Osteocyte (in vitro differentiated cells): ENCODE results near the gene ALG8. TPM values are rescaled to one million over a fixed set of nuclear protein-coding genes. Genes with fewer than 3 reads are reported as not detected.

ENCODE experiments used
- DNase-seq: peaks from one replicate; pipeline ENCODE4 v3.0.0; 2021; ENCODE audit warnings: mixed read lengths; ENCODE audit not compliant: unreplicated experiment; ENCODE audit errors: extremely low spot score
- H3K27ac Mint-ChIP-seq: one replicate; pipeline ENCODE4 v1.8.0; 2021; ENCODE audit warnings: mild to moderate bottlenecking, mixed read lengths; ENCODE audit not compliant: unreplicated experiment
- H3K27me3 Mint-ChIP-seq: one replicate; pipeline ENCODE4 v1.8.0; 2021; ENCODE audit warnings: mixed read lengths; ENCODE audit not compliant: unreplicated experiment
- H3K36me3 Mint-ChIP-seq: one replicate; pipeline ENCODE4 v1.8.0; 2021; ENCODE audit warnings: mixed read lengths; ENCODE audit not compliant: unreplicated experiment
- H3K4me1 Mint-ChIP-seq: one replicate; pipeline ENCODE4 v1.8.0; 2021; ENCODE audit warnings: mixed read lengths; ENCODE audit not compliant: unreplicated experiment
- H3K4me3 Mint-ChIP-seq: one replicate; pipeline ENCODE4 v1.8.0; 2021; ENCODE audit warnings: mild to moderate bottlenecking, moderate library complexity, mixed read lengths; ENCODE audit not compliant: unreplicated experiment
- H3K9me3 Mint-ChIP-seq: one replicate; pipeline ENCODE4 v1.8.0; 2021; ENCODE audit warnings: mixed read lengths; ENCODE audit not compliant: unreplicated experiment
- total RNA-seq: library from RNA; stranded (reverse); gene quantifications from 2 replicates; pipeline ENCODE4 v1.2.1, GENCODE V29; 2021
- TF ChIP-seq, protein P1 (sequence below): fragments of 200-600 bp; sonication (generic); IDR thresholded peaks from 2 replicates; pipeline ENCODE4 v1.5.0; 2021; ENCODE audit warnings: antibody characterized with exemption, mild to moderate bottlenecking, moderate library complexity

ALG8 gene
- total RNA-seq, 1 donor from 2014 or later = 35.1 TPM

DNA sequence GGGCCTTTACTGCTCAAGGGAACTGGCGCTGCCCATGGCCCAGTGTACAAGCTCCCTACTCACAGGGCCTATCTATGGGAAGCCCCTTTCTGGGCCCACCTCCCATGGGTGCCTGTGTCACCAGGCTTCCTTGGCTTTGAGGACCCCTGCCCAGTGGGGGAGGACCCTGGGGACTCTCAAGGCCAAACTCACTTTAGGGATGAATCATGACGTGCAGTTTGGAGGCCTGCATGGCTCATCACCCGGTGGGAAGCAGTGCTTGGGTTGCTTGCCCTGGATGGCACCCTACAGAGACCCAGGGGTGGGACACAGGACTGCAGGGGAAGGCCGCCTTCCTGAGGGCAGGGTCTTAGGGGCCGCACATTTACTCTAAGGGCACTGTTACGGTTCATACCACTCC is 32.5 kb upstream of the ALG8 start:
- Mint-ChIP-seq H3K36me3 (peaks cover 22% of the 10 kb centered on the region), H3K9me3 (peaks cover 5% of the 10 kb centered on the region), H3K27me3 (no peaks in the 10 kb centered on the region), H3K4me3 (no peak overlapping the region), H3K27ac (no peak overlapping the region), H3K4me1 (peaks cover 26% of the 10 kb centered on the region)
- TF ChIP-seq, protein P1, sequence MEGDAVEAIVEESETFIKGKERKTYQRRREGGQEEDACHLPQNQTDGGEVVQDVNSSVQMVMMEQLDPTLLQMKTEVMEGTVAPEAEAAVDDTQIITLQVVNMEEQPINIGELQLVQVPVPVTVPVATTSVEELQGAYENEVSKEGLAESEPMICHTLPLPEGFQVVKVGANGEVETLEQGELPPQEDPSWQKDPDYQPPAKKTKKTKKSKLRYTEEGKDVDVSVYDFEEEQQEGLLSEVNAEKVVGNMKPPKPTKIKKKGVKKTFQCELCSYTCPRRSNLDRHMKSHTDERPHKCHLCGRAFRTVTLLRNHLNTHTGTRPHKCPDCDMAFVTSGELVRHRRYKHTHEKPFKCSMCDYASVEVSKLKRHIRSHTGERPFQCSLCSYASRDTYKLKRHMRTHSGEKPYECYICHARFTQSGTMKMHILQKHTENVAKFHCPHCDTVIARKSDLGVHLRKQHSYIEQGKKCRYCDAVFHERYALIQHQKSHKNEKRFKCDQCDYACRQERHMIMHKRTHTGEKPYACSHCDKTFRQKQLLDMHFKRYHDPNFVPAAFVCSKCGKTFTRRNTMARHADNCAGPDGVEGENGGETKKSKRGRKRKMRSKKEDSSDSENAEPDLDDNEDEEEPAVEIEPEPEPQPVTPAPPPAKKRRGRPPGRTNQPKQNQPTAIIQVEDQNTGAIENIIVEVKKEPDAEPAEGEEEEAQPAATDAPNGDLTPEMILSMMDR = no peak
- DNase-seq = no peak

DNA sequence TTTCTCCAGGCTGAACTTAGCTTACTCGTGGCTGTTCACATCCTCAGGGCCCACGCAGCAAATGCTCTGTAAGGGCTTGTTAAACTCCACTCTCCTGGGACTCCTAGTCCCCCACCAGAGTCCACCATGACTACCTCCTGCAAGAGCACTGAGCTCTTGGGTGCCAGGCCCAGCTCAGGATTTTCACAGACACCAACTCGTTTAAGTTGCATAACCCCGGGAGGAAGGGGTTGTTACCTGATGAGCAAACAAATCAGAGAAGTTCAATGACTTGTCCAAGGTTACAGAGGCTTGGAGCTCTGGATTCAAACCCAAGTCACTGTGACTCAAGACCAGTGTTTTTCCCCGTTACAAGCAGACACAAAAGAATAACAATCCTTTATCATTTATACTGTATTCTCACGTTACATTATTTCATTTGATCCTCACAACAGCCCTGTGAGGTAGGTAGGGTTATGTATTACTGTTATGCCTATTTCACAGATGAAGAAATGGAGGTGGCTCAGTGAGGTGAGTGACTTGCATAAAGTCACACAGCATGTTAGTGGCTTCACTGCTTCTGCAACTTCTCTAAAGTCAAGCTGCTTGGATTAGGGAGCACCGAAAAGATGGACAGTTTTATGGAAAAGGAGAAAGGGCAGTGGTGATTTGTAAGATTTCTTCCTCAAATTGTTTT is 31.6 kb upstream of the ALG8 start:
- Mint-ChIP-seq H3K27me3 (no peaks in the 10 kb centered on the region), H3K4me1 (peaks cover 26% of the 10 kb centered on the region), H3K9me3 (peaks cover under 1% of the 10 kb centered on the region), H3K27ac (peak overlapping the region; percentile 68), H3K4me3 (no peak overlapping the region), H3K36me3 (peaks cover 17% of the 10 kb centered on the region)
- TF ChIP-seq, protein P1 = no peak
- DNase-seq = no peak

DNA sequence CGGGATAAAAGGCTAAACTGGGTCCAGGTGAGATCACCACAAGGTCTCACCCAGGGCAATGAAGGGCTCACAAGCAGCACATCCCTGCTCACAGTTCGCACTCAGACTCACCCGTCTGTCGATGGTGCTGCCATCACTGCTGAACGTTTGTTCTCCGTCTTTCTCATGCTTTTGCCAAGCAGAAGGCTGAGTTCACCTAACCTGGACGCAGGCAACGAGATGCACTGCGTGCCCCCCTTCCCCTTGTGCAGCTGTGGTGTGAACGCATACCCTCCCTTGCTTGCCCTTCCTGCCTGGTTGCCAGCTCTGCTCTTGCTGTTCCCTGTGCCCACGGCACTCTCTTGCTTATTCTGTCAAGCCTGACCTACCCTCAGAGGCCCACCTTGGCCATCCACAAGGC is 31.0 kb upstream of the ALG8 start:
- DNase-seq = no peak
- Mint-ChIP-seq H3K4me3 (no peak overlapping the region), H3K4me1 (peaks cover 26% of the 10 kb centered on the region), H3K36me3 (peaks cover 17% of the 10 kb centered on the region), H3K27ac (peak overlapping the region; percentile 68), H3K9me3 (no peaks in the 10 kb centered on the region), H3K27me3 (no peaks in the 10 kb centered on the region)
- TF ChIP-seq, protein P1 = no peak

DNA sequence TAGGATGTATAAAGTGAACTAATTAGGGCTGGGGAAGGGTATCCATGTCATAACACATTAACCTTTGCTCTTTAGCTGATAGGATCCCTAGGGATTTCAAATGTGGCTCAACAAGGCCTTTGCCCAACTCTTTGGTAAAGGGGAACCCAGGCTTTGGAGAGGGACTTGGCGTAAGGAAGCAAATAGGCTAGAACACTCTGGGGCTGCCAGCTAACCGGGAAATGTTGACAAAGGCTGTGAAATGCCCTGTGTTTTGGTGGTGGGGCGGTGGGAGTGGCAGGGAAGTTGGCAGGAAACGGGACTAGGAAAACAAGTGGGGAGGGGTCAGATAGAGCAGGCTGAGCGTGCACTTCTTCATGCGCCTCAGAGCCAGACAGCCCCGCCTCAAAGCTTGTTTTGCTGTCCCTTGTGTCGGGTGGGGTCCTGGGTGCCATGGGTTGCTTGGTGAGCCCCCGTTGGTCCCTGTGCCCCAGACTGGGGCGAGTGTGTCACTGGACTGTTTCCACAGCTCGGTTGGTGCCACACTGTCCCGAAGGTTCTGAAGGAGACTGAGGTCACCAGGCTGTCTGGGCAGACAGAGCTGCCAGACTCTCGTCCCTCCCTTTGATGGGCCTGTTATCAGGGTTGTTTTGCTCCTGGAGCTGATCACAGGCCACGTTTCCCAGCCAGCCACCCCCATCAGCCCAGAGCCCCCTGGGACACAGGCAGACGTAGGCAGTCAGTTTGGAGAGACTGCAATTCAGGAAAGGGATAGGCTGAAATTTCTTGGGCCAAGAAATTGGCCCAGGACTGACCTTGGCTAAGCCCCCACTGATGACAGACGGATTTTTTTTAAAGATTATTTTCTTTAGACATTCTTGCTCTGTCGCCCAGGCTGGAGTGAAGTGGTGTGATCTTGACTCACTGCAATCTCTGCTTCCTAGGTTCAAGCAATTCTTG is 29.4 kb upstream of the ALG8 start:
- Mint-ChIP-seq H3K9me3 (no peaks in the 10 kb centered on the region), H3K4me1 (peaks cover 26% of the 10 kb centered on the region), H3K27me3 (no peaks in the 10 kb centered on the region), H3K36me3 (peaks cover 9% of the 10 kb centered on the region), H3K27ac (peak overlapping the region; percentile 92), H3K4me3 (no peak overlapping the region)
- TF ChIP-seq, protein P1 = no peak
- DNase-seq = peak; percentile 87
